Activated CD4-positive, alpha-beta T cell treated with anti-CD3 and anti-CD28 coated beads for 24 hours (primary cell): Measurements from ENCODE around the gene SNX32.

ENCODE experiments used
- DNase-seq, 2 donors: peaks; one replicate each; pipeline ENCODE4 v3.0.0-alpha.2; 2020; ENCODE audit warnings: low read depth in 2 of 2

The SNX32 gene

DNA sequence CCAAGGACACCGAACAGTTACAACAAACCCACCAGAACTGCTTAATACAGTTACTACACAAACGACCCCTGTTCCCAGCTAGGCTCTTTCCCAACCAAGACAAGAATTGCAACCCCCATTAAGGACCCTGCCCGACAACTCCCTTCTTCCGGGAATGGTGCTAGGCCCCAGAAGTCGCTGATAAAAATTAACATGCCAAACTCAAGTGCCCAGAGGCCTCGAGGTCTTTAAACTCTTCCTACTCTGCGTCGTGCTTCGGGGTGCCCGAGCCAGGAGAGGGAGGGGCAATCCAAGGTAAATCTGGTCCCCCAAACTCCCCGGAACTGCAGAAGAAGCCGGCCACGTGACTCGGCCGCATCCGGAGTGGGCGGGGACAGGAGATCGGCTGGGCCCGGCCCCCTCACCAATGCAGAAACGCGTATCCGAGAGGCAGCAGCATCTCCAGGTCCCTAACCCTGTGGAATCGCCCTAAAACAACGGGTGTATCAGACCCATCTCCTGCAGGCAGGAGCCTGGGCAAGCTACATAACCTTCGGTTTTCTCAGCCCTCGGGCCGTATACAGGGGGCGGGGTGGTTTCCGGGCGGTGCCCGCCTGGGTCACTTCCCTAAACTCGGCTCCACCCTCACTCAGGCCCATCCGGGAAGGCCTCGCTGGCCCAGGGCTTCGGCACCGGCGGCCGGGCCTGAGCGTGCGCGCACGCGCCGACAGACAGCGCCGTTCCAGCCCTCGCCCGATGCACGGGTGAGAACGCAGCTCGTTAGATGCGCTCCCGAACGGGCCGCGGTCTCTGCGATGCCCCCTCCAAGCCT is 23.1 kb downstream of the SNX32 start:
- peak; percentile 73 to 74 for DNase-seq

DNA sequence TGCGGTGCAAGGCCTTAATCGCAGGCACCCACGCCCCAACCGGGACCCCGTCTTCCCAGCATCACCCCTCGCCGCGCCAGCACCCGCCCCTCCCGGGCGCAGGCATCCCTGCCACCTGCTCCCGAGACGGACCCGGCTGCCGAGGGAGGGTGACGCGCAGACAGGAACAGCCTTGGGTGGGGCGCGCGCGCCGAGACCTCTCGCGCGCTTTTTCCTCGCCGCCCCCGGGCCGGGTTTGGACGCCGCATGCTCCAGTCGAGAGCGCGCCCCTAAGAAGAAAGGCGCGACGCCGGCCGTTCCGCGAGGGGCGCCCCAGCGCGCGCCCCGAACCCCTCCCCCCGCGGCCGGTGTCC is 23.7 kb downstream of the SNX32 start:
- DNase-seq = peak in 1 of 2 donors; percentile 40

DNA sequence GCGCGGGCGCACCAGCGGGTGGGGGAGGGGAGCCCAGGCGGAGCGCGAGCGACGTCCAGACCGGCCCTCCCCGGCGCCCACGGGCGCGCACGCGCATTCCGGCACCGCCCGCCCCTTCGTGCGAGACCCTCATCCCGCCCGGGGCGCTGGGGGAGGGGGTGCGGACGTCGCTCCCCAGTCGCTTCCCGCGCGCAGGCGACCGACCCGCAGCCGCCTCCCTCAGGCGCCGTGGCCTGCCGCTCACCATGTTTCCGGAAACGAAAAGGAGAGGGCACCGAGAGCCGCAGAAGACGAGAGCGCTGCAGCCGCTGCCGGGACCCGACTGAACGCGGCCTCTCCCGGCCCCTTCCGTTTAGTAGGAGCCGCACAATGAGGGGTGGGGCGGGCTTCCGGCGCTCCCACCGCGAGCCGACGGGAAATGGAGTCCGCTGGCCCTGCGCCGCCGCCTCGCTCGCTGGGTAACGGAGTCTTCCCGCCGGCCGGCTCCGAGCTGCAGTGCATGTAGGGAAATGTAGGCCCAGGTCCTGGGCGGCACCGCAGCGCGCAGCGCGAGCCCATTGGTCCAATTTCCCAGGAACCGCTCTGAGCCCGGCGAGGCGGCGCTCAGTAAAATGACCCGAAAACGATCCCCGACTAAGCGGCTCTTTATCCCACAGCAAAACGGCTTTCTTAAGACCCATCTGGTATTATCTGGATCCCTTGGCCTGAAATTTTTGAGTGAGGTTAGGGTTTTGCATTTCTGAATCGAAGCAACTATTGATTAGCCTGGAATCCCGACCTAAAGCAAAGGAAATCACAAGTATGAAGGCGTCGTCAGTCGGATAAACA is 24.3 kb downstream of the SNX32 start, which contains the start of gene CFL1:
TSS of gene CFL1 (minus strand) at position 328 of the 828 bp plus-strand sequence. CDS start at position 247, 81 bp downstream.
- DNase-seq = peak; percentile 94 to 96

DNA sequence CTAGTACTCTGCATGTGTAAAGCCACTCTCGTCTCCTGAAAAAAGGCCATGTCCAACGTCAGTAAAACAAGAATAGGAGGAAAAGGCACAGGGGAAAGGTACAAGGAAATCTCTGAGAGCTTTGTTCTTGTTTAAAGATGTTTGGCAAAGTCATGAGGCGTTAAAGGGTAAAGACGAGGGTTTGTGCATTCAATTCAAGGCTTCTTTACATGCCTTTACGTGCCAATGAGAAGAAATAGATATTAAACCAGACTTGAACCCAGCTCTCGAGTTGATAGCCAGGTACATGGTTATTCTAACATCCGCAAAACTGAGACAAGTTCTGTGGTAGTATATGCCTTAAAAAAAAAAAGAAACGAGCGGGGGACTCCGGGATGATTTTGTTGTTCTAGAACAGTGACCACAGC is 24.9 kb downstream of the SNX32 start:
- DNase-seq = no peak

DNA sequence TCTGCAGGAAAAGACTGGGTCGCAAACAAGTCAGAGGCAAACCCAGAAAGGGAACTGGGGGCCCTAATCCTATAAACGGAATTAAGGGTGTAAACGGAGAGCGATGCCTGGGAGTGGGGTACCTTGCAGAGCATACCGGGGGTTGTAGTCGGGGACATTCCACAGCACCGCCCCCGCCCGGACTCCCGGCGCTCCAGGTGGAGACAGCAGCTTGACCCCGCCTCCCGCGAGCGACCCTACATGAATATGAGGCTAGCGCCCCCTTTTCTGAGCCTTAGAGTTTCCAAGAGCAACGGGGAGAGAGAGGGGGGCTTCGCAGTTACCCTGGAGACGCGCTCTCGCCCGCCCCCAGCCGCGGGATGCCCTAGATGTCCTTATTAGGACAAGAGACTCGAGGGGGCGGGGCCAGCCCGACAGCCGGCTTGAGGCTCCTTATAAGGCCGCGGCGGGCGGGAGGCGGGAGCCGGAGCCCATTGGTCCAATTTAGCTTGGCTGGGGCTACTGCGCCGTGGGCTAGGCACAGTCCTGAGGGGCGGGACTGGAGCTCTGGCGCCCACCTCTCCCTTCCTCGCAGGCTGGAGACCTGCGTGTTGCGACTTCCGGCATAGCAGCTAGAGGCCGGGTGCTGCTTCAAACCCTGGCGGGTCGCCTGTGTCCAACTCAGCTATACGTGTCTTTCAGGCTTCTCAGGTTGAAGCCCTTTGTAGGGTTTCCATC is 25.5 kb downstream of the SNX32 start:
- peak; percentile 93 to 99 for DNase-seq

DNA sequence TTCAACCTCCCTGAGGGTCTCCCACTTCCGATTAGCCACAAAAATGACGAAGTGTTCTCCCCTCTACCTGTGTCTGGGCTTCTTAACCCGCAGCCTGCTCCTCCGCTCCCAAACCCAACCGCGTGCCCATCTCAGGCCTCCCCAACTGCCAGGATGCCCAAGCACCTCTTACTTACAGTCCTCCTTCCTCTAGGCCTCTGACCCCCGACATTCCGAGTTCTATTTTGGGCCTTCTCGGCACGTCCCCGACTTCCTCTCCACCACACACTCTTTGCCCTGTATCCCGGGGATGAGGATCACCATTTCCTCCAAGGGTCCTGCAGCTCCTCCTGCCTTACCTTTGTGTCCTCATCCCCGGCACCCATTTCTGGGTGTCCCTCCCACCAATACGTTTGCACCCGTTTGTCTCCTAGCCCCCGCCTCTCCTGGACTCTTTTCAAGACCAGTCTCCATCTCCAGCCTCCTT is 26.1 kb downstream of the SNX32 start:
- DNase-seq = no peak

DNA sequence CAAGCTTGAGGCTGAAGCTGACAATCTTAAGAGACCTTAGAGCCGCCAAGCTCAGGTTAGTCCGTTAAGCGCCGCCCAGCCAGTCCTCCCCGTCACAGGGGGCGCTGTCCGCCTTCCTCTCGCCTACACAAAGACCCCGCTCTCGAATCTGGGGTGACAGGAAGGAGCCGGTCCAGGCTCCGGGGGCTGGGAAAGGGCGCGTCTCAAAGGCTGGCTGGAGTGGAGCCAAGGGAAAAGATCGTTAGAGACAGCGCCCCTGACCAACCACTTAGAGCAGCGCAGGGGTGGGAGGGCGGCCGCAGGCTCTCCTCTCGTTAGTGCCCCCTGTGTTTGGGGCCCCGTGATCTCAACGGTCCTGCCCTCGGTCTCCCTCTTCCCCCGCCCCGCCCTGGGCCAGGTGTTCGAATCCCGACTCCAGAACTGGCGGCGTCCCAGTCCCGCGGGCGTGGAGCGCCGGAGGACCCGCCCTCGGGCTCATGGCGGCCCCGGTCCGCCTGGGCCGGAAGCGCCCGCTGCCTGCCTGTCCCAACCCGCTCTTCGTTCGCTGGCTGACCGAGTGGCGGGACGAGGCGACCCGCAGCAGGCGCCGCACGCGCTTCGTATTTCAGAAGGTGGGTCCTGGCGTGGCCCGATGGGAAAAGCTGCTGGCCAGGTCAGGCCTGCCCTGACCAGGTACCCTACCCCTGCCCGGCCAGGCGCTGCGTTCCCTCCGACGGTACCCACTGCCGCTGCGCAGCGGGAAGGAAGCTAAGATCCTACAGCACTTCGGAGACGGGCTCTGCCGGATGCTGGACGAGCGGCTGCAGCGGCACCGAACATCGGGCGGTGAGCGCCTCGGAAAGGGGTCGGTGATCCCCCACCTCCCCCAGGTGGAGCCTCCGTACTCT is 26.8 kb downstream of the SNX32 start, which contains the start of gene MUS81:
TSS of gene MUS81 (plus strand) at position 156 of the 887 bp plus-strand sequence. CDS start at position 477, 321 bp downstream.
- DNase-seq = peak; percentile 92 to 95

DNA sequence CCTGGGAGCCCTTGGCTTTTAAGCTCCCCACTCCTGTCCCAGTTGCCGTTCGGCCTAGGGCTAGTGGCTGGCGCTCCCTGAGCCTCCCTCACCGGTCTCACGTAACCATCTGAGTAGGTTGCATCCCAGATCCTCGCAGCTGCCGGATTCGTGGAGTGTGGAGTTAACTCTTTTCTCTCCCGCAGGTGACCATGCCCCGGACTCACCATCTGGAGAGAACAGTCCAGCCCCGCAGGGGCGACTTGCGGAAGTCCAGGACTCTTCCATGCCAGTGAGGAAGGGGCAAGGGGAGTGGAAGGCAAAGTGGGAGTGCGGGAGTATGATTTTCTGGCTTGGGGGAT is 27.4 kb downstream of the SNX32 start:
- no peak for DNase-seq

DNA sequence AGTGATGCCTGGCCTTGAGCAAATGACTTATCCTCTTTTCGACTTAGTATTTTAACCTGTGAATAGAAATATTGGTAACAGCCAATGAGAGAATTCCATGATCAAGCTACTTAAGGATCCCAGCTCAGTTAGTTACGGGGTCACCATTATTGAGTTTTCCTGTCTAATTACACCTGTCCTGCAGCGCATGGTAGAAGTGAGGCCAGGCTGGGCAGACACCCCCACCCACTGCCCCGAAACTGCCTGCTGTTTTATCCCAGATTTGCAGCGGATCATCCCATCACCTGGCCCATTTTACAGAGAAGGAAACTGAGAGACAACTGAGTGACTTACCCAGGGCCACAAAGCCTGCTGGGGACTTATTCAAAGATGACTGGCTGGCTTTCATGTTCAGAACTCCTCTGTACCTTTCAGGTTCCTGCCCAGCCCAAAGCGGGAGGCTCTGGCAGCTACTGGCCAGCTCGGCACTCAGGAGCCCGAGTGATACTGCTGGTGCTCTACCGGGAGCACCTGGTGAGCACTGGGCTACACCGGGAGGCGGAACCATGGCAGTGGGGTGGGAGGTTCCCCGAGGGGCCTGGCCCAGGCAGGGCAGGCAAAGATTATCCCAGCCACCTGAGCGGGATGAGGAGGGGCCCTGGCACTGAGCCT is 27.9 kb downstream of the SNX32 start:
- DNase-seq = no peak

DNA sequence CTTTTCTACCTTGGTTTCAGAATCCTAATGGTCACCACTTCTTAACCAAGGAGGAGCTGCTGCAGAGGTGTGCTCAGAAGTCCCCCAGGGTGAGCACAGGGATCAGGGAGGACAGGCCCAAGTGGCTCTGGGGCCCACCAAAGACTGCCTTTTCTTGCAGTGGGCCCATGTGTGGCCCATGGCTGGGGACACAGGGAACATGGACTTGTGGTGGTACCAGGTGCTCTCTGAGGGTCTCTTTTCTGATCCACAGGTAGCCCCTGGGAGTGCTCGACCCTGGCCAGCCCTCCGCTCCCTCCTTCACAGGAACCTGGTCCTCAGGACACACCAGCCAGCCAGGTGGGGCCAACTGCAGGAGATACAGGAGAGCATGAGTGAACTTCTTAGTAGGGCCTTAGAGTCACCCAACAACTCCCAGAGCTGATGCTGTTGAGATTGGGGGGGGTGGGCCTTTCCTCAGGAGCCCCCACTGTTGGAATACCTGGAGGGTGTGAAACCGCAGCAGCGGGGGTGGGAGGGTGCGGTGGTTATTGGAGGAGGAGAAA is 28.5 kb downstream of the SNX32 start:
- DNase-seq = no peak

DNA sequence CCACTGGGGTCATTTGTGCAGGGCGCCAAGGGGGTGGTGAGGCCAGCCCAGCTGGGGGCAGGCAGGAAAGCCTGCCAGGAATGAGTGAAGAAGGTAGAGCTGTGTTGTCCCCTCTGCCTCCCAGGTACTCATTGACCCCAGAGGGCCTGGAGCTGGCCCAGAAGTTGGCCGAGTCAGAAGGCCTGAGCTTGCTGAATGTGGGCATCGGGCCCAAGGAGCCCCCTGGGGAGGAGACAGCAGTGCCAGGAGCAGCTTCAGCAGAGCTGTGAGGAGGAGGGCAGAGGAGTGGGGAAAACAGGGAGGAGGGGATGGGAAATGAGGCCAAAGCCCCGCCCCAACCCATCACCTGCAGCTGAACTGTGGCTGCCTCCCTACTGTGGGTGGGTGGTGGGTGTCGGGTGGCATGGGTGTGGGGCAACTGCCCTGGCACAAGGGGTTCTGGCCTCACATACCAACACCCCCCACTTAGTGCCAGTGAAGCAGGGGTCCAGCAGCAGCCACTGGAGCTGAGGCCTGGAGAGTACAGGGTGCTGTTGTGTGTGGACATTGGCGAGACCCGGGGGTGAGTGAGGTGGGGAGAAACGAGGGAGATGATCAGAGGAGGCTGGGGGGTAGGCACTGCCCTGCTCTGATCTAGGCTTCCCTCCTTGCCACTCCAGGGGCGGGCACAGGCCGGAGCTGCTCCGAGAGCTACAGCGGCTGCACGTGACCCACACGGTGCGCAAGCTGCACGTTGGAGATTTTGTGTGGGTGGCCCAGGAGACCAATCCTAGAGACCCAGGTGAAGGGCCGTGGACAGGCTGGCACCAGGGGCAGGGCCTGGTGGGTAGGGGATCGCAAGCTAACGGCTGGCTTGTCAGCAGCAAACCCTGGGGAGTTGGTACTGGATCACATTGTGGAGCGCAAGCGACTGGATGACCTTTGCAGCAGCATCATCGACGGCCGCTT is 29.5 kb downstream of the SNX32 start:
- no peak for DNase-seq

DNA sequence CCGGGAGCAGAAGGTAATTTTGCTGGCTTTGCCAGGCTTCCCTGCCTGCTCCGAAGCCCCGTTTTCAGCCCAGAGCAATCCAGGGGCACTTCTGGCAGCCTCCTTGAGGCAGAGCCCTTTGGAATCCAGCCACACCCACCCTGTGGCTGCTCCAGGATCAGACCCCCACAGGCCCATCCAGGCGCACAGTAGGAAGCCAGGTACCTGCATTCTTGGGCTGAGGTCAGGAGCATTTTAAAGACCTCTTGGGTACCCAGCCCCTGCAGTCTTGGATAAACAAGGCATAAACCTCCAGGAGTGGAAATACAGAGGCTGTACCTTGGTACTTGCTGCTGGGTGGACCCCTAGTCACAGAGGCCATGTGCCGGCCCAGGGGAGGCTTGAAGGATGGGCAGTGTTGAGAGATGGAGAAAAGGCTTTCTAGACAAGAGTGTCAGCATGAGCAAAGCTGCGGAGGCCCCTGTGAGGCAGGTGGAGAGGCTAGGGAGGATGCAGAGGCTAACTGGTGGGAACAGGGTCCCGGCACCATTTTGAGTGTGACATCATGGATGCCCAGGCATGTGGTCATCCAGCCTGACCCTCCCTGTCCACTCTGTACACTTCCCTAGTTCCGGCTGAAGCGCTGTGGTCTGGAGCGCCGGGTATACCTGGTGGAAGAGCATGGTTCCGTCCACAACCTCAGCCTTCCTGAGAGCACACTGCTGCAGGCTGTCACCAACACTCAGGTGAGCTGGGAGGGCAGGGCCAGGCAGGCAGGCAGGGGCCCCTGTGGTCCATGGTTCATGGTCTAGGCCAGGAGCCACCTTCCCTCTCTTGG is 30.3 kb downstream of the SNX32 start:
- DNase-seq = no peak

DNA sequence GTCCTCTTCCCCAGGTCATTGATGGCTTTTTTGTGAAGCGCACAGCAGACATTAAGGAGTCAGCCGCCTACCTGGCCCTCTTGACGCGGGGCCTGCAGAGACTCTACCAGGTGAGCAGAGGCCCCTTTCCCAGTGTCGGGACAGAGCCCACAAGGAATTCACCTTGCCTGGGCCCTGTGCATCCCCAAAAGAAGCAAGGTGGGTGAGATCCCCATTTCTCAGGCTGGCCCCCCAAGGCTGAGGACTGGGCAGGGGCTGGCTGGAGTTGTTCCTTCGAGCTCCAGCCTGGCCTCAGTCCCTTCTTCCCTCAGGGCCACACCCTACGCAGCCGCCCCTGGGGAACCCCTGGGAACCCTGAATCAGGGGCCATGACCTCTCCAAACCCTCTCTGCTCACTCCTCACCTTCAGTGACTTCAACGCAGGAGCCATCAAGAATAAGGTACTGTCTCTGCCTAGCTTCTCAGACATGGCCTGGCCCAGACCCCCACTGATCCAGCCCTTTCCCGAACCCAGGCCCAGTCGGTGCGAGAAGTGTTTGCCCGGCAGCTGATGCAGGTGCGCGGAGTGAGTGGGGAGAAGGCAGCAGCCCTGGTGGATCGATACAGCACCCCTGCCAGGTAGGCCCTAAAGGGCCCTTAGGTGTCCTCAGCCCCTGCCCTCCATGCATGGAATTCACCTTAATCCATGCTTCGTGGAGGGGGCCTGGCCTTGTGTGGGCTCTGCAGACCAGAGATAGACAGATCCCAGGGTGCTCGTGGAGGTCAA is 31.1 kb downstream of the SNX32 start:
- no peak for DNase-seq

DNA sequence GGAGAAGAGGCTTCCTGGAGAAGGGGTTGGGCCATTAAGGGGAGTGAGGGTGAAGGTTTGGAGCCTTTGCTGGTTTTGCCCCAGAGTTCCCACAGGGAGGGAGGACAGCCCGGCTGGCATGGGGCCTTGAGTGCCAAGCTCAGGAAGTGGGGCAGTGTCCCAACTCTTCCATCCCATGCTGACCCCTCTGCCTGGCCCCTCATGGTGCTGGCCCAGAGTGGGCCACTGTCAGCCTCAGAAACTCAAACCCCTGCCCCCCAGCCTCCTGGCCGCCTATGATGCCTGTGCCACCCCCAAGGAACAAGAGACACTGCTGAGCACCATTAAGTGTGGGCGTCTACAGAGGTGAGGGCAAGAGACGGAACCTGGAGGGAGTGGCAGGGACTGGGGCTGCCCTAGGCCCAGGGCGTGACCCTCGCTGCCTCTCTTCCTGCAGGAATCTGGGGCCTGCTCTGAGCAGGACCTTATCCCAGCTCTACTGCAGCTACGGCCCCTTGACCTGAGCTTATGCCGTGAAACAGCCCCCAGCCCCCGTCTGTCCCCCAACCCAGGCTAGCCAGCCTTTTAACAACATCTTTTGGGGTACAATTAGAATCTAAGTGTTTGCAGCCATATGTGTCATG is 31.9 kb downstream of the SNX32 start:
- no peak for DNase-seq

DNA sequence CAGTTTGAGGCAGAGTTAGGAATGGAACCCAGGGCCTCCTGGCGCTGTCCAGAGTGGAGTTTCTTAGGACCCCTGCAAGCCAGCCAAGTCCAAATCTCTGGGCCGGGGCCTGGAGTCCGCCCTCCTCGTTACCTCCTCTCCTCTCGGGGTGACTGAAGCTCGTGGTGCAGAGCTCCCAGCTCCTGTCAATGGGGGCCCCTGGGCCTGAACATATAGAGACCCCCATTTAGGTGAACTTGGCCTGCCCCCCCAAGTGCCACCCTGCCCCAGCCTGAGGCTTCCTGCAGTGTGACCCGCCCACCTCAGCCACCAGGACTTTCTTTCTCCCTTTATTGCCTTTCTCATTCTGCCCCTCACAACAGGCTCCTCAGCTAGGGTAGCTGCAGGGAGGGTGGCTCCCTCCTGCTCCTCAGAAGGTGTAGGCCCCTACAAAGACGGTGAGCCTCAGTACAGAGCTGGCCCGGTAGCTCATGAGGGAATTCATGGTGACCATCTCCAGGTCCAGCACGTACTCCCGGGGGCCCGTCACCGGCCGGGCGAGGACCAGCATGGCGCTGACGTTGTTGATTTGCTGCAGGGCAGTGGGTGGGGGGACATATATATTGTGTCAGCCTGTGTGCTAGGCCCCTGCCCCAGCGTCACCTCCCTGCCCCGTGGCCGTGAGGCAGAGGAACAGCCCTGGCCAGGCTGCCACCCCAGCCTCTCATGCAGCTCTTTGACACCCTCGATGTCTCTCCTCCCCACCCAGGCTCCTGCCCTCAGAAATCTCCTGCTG is 32.9 kb downstream of the SNX32 start:
- DNase-seq = no peak
